Central memory CD4-positive, alpha-beta T cell (primary cell): ENCODE measurements around the gene COPG1.

Experiments
- DNase-seq: peaks from one replicate; pipeline ENCODE4 v3.0.0; 2022

Gene COPG1

GRCh38 chr3:129282727-129283327, 33.4 kb downstream of the COPG1 start:
- peak; percentile 36 for DNase-seq

GRCh38 chr3:129286081-129286480, 36.7 kb downstream of the COPG1 start:
- no peak for DNase-seq

DNA sequence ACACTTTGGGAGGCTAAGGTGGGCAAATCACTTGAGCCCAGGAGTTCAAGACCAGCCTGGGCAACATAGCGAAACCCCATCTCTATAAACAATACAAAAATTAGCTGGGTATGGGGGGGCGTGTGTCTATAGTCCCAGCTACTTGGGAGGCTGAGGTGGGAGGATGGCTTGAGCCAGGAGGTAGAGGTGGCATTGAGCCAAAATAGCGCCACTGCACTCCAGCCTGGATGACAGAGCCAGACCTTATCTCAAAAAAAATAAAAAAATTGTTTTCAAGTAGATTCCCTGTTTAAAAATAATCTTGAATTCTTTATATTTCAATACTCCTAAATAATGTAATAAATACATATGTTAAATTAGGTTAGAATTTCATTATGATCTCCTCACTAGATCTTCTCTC, 39.0 kb downstream of the COPG1 start:
- no peak for DNase-seq

DNA sequence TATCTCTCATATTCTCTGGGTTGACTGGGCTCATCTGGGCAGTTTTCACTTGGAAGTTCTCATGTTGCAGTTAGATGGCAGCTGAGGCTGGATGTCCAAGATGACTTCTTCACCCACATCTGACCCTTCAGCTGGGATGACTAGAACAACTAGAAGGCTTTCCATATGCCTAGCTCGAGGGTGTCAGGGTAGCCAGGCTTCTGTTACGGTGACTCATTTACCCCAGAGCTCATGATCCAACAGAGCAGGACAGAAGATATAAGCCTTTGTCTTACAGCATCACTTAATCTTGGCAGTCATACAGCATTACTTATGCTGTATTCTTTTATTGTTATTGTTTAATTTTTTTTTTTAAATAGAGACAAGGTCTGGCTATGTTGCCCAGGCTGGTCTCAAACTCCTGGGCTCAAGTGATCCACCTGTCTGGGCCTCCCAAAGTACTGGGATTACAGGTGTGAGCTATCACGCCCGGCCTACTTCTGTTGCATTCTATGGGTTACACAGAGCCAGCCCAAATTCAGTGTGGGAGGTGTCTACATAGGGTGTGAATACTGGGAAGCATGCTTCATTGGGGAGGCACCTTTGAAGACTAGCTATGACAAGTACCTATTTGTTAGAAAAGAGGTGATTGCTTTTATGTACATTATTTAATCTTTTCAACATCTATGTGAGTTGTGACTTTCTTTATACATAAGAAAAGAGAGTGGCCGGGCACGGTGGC, 40.0 kb downstream of the COPG1 start:
- no peak for DNase-seq

- DNase-seq: no peak
Observed at GRCh38 chr3:129291236-129291886, 42.0 kb downstream of the COPG1 start.

DNA sequence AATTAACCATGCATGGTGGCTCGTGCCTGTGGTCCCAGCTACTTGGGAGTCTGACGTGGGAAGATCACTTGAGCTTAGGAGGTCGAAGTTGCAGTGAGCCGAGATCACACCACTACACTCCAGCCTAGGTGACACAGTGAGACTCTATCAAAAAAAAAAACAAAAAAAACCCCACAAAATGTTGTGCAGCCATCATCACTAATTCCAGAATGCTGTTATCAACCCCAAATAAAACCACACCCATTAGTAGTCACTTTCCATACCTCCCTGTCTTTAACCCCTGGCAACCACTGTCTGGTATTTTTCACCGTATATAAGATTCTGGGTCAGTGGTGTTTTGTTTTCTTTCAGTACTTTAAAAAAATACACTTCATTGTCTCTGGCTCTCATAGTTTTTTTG, 45.9 kb downstream of the COPG1 start:
- no peak for DNase-seq

DNA sequence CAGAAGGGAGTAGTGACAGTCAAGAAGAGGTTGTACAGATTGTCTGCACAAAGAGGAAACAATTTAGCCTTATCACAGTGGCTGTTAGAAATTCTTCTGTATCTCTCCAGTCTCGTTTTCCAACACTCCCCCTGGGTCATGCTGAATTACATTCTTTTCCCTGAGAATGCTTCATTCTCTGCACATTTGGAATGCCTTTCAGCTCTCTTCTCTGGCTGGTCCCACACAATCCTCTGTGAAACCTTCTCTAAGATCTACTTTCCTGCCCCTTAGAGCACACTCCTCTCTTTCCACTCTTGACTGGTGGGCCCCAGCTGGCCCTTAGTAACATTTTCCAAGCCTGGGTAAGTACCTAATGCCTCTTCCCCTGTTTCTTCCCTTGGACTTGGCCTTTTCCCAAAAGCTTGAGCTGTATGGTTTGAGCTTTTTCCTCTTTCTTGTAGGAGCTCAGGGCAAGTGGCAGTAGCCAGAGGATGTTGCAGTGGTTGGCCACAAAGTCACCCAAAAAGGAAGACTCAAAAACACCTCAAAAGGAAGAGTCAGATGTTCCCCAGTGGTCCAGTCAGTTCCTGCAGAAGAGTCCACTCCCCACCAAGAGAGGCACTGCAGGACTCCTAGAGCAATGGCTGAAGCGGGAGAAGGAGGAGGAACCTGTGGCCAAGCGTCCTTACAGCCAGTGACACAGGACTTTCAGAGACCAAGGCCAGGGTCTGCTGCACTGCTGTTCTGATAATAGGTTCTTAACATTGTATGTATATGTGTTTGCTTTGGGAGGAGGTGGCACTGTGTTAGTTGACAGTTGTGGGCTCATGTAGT, 54.9 kb downstream of the COPG1 start:
- DNase-seq: no peak

GRCh38 chr3:129304962-129305222, 55.5 kb downstream of the COPG1 start:
- no peak for DNase-seq

DNA sequence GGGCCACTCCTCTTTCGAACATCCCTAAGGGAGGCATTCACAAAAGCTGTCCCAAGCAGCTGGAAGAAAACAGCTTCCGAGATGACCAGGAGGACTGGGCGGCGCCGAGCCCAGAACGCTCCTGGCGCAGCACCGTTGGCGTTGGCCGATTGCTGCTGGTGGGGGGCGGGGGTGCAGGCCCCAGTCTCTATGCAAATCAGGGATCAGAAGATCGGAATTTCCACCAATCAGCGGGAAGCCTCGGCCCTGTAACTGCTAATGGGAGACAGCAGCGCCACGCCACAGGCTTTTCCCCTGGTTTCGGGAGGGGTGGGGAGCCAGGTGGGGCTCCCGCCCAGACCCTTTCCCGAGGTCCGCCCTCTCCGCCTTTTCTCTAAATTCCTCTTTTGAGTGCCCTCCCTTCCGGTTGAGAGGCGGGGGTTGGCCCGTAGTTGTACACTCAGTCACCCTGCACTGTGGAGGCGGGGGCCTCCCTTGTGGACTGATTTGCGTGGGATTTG, 56.2 kb downstream of the COPG1 start:
- no peak for DNase-seq

- DNase-seq: no peak
Observed at GRCh38 chr3:129308636-129309035, 59.2 kb downstream of the COPG1 start.

GRCh38 chr3:129310111-129311011, 61.0 kb downstream of the COPG1 start:
- no peak for DNase-seq

GRCh38 chr3:129311054-129311902, 61.9 kb downstream of the COPG1 start:
- no peak for DNase-seq

DNA sequence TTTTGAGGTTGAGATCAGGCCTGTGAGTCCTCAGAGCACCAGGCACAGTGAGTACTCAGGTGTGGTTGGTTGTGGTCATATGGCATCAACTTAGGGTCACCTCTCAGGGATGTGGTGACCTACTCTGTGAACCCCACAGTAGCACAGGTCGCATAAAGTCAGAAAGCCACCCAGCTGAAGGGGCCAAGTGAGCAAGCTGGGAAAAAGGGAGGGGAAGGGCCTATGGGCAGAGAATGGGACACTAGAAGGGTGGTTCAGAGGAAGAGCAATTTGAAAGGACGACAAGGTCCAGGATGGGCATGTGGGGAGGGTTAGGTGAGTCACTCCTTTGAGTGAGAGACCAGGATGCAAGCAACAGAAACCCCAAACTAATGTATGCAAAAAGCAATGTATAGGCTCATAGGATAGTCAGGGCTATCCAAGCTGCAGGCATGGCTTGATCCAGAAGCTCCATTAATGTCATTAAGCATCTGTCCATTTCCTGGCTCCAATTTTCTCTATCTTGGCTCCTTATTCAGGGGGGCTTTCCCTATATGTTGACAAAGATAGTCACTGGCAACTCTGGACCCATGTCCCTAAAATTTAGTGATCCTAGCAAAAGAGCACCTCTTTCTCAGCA, 62.7 kb downstream of the COPG1 start:
- DNase-seq: no peak

DNA sequence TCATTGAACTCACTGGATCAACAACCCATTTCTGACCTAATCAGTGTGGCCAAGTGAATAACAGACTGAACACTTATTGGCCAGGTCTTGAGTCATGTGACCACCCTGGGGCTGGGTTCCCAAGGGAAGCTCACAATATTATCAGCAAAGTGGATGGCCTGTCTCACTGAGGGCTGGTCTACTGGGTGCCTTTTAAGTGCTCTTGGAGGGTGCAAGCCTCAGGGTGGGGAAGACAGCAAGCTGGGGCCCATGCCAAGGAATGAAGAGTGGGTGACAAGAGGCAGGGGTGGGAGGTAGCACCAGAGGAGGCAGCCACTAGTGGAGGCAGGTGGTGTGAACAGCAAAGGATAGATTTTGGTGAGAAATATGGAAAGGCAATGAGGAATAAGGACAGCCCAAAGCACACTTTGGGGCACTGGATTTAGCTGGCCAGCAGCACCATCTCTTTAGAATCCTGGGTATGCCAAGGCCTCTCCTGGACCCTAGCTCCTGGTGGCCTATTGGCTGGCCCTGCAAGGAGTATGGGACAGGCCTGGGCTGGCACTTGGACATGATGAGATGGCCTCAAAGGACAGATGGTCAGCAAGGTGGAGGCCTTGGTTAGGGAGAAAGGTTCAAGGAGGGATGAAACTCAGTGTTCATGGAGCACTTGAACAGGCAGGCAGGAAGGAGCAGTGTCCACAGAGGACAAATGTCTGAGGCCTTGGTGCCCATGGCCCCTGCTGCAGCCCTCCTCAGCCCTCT, 63.4 kb downstream of the COPG1 start:
- no peak for DNase-seq

DNA sequence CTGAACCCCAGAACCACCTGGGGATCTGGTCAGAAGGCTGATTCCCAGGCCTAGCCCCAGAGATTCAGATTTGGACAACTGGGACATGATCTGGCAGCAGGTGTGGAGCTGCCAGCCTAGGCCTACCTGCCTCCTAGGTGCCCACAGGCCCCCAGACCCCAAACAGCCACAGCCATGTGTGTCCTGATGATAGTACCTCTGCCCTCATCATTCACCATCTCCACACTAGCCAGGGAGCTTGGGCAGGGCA, 63.9 kb downstream of the COPG1 start:
- DNase-seq: no peak

DNA sequence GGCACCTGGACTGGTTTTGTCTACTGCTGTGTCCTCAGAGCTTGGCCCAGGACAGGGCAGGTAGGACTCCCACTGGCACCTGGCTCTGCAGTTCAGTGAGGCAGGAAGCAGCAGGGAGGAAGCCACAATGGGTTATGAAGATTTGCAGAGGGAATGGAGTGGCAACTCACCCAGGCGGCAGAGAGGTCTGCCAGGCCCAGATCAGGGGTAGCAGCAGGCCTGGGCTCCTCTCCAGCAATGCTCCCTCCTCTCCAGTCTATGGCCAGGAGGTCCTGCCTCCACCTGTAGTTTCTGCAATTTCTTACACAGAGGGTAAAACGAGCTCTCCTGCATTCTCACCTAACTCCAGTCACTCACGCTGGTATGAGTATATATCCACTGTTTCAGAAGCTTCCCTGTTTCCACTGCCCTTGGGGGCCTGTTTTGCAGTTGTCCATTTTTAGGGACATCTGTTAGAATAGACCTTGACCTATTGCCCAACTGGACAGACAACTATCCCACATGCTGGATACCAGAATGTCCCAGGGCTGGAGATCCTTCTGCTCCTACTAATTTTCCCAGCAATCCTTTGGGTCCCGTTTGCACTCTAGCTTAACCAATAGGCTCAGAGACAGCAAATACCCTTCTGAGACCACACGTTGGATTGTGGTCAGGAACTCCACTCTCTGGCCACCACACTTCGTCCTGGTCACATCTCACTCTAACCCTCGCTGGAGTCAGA, 64.4 kb downstream of the COPG1 start:
- no peak for DNase-seq

GRCh38 chr3:129314386-129315222, 65.2 kb downstream of the COPG1 start:
- peak; percentile 33 for DNase-seq

DNA sequence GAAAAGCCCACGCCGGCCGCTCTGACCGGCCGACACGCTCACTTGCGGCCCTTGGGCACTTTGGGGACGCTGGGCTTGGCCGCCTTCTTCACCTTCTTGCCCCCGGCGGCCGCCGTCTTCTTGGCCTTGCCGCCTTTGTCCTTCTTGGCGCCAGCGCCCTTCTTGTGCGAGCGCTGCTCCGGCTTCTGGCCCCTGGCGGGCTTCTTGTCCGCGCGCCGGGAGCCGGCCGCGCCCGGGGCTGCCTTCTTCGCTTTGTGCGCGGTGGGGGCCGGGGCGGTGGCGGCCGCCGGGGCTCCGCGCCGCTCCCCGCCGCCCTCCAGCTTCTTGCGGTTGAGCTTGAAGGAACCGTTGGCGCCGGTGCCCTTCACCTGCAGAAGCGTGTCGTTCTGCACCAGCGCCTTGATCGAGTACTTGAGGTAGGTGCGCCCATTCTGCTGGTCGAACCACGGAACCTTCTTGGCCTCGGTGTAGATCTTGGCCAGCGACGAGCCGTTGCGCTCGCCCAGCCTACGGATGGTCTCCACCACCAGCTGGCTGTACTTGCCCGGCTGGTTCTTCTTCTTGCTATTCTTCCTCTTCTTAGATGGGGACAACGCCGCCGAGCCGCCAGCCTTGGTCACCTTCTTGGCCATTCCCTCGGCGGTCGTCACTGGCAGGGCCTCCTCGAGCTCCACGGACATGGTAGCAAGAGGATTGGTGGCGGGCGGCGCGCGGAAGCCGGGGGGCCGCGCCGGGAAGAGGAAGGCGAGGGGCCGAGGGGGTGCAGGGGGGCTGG, 66.0 kb downstream of the COPG1 start:
- DNase-seq: peak; percentile 30
